ENCODE results near the gene SEMA3G.

Gene SEMA3G

GRCh38 chr3:52422669-52423068 is 22.2 kb downstream of the SEMA3G start:
- no peak overlapping the region for H3K4me3 ChIP-seq (ENCODE audit: low read depth in 1 of 2, low read length in 2 of 2)

GRCh38 chr3:52420388-52420787 is 24.5 kb downstream of the SEMA3G start:
- Histone ChIP-seq H3K4me1 (ENCODE audit: control insufficient read depth in 1 of 2, insufficient read depth in 2 of 2, low read length in 2 of 2) (no peaks in the 10 kb centered on the region), H3K9me3 (ENCODE audit: control insufficient read depth in 1 of 2, low read length in 2 of 2) (no peaks in the 10 kb centered on the region), H3K4me3 (ENCODE audit: low read depth in 1 of 2, low read length in 2 of 2) (no peak overlapping the region), H3K27me3 (ENCODE audit: low read depth, low read length) (no peaks in the 10 kb centered on the region), H3K27ac (ENCODE audit: low read length) (no peak overlapping the region), H3K36me3 (ENCODE audit: control insufficient read depth in 1 of 2, insufficient read depth in 2 of 2, low read length in 2 of 2) (peaks cover 3 to 4% of the 10 kb centered on the region in 2 donors)

More at GRCh38 chr3:52422669-52423068, 22.2 kb downstream of the SEMA3G start:
- no peak overlapping the region for H3K27ac ChIP-seq (ENCODE audit: low read length)
- H3K36me3 ChIP-seq (ENCODE audit: control insufficient read depth in 1 of 2, insufficient read depth in 2 of 2, low read length in 2 of 2), result peaks cover 3 to 4% of the 10 kb centered on the region in 2 donors
- no peaks in the 10 kb centered on the region for H3K9me3 ChIP-seq (ENCODE audit: control insufficient read depth in 1 of 2, low read length in 2 of 2)
- H3K27me3 ChIP-seq (ENCODE audit: low read depth, low read length), result no peaks in the 10 kb centered on the region
- H3K4me1 ChIP-seq (ENCODE audit: control insufficient read depth in 1 of 2, insufficient read depth in 2 of 2, low read length in 2 of 2), result no peaks in the 10 kb centered on the region

- Histone ChIP-seq H3K27me3 (ENCODE audit: low read depth, low read length) (no peaks in the 10 kb centered on the region), H3K36me3 (ENCODE audit: control insufficient read depth in 1 of 2, insufficient read depth in 2 of 2, low read length in 2 of 2) (peaks cover 1 to 4% of the 10 kb centered on the region in 2 donors), H3K27ac (ENCODE audit: low read length) (no peak overlapping the region), H3K9me3 (ENCODE audit: control insufficient read depth in 1 of 2, low read length in 2 of 2) (no peaks in the 10 kb centered on the region), H3K4me1 (ENCODE audit: control insufficient read depth in 1 of 2, insufficient read depth in 2 of 2, low read length in 2 of 2) (peaks cover 4 to 22% of the 10 kb centered on the region in 2 donors), H3K4me3 (ENCODE audit: low read depth in 1 of 2, low read length in 2 of 2) (no peak overlapping the region)
Measured at GRCh38 chr3:52415800-52416199, 29.1 kb downstream of the SEMA3G start.

- H3K9me3 ChIP-seq (ENCODE audit: control insufficient read depth in 1 of 2, low read length in 2 of 2), result no peaks in the 10 kb centered on the region
- no peaks in the 10 kb centered on the region for H3K27me3 ChIP-seq (ENCODE audit: low read depth, low read length)
- peak overlapping the region; percentile 78 for H3K27ac ChIP-seq (ENCODE audit: low read length)
- no peak overlapping the region for H3K4me3 ChIP-seq (ENCODE audit: low read depth in 1 of 2, low read length in 2 of 2)
- peaks cover 39 to 45% of the 10 kb centered on the region in 2 donors for H3K36me3 ChIP-seq (ENCODE audit: control insufficient read depth in 1 of 2, insufficient read depth in 2 of 2, low read length in 2 of 2)
- peaks cover 11 to 47% of the 10 kb centered on the region in 2 donors for H3K4me1 ChIP-seq (ENCODE audit: control insufficient read depth in 1 of 2, insufficient read depth in 2 of 2, low read length in 2 of 2)
Measured at GRCh38 chr3:52408466-52408865, 36.4 kb downstream of the SEMA3G start.

GRCh38 chr3:52407779-52408178 is 37.1 kb downstream of the SEMA3G start:
- H3K36me3 ChIP-seq (ENCODE audit: control insufficient read depth in 1 of 2, insufficient read depth in 2 of 2, low read length in 2 of 2), result peaks cover 46 to 52% of the 10 kb centered on the region in 2 donors
- H3K27ac ChIP-seq (ENCODE audit: low read length), result no peak overlapping the region
- peaks cover 11 to 42% of the 10 kb centered on the region in 2 donors for H3K4me1 ChIP-seq (ENCODE audit: control insufficient read depth in 1 of 2, insufficient read depth in 2 of 2, low read length in 2 of 2)
- no peak overlapping the region for H3K4me3 ChIP-seq (ENCODE audit: low read depth in 1 of 2, low read length in 2 of 2)
- H3K9me3 ChIP-seq (ENCODE audit: control insufficient read depth in 1 of 2, low read length in 2 of 2), result no peaks in the 10 kb centered on the region
- no peaks in the 10 kb centered on the region for H3K27me3 ChIP-seq (ENCODE audit: low read depth, low read length)

GRCh38 chr3:52406791-52407510 is 38.0 kb downstream of the SEMA3G start:
- no peaks in the 10 kb centered on the region for H3K27me3 ChIP-seq (ENCODE audit: low read depth, low read length)
- H3K27ac ChIP-seq (ENCODE audit: low read length), result no peak overlapping the region
- peaks cover 6 to 34% of the 10 kb centered on the region in 2 donors for H3K4me1 ChIP-seq (ENCODE audit: control insufficient read depth in 1 of 2, insufficient read depth in 2 of 2, low read length in 2 of 2)
- no peaks in the 10 kb centered on the region for H3K9me3 ChIP-seq (ENCODE audit: control insufficient read depth in 1 of 2, low read length in 2 of 2)
- H3K4me3 ChIP-seq (ENCODE audit: low read depth in 1 of 2, low read length in 2 of 2), result no peak overlapping the region
- H3K36me3 ChIP-seq (ENCODE audit: control insufficient read depth in 1 of 2, insufficient read depth in 2 of 2, low read length in 2 of 2), result peaks cover 54 to 60% of the 10 kb centered on the region in 2 donors

GRCh38 chr3:52406231-52406661 is 38.7 kb downstream of the SEMA3G start:
- Histone ChIP-seq H3K27ac (ENCODE audit: low read length) (no peak overlapping the region), H3K4me3 (ENCODE audit: low read depth in 1 of 2, low read length in 2 of 2) (no peak overlapping the region), H3K27me3 (ENCODE audit: low read depth, low read length) (no peaks in the 10 kb centered on the region), H3K9me3 (ENCODE audit: control insufficient read depth in 1 of 2, low read length in 2 of 2) (no peaks in the 10 kb centered on the region), H3K4me1 (ENCODE audit: control insufficient read depth in 1 of 2, insufficient read depth in 2 of 2, low read length in 2 of 2) (peaks cover 6 to 27% of the 10 kb centered on the region in 2 donors), H3K36me3 (ENCODE audit: control insufficient read depth in 1 of 2, insufficient read depth in 2 of 2, low read length in 2 of 2) (peaks cover 61 to 67% of the 10 kb centered on the region in 2 donors)

GRCh38 chr3:52405601-52406110 is 39.2 kb downstream of the SEMA3G start:
- Histone ChIP-seq H3K27ac (ENCODE audit: low read length) (no peak overlapping the region), H3K36me3 (ENCODE audit: control insufficient read depth in 1 of 2, insufficient read depth in 2 of 2, low read length in 2 of 2) (peaks cover 67 to 73% of the 10 kb centered on the region in 2 donors), H3K4me1 (ENCODE audit: control insufficient read depth in 1 of 2, insufficient read depth in 2 of 2, low read length in 2 of 2) (peaks cover 6 to 25% of the 10 kb centered on the region in 2 donors), H3K9me3 (ENCODE audit: control insufficient read depth in 1 of 2, low read length in 2 of 2) (no peaks in the 10 kb centered on the region), H3K27me3 (ENCODE audit: low read depth, low read length) (no peaks in the 10 kb centered on the region), H3K4me3 (ENCODE audit: low read depth in 1 of 2, low read length in 2 of 2) (no peak overlapping the region)

GRCh38 chr3:52405066-52405465 is 39.8 kb downstream of the SEMA3G start:
- H3K4me1 ChIP-seq (ENCODE audit: control insufficient read depth in 1 of 2, insufficient read depth in 2 of 2, low read length in 2 of 2), result peaks cover 6 to 25% of the 10 kb centered on the region in 2 donors
- H3K36me3 ChIP-seq (ENCODE audit: control insufficient read depth in 1 of 2, insufficient read depth in 2 of 2, low read length in 2 of 2), result peaks cover 71 to 75% of the 10 kb centered on the region in 2 donors
- H3K27me3 ChIP-seq (ENCODE audit: low read depth, low read length), result no peaks in the 10 kb centered on the region

GRCh38 chr3:52404391-52404790 is 40.5 kb downstream of the SEMA3G start:
- no peaks in the 10 kb centered on the region for H3K9me3 ChIP-seq (ENCODE audit: control insufficient read depth in 1 of 2, low read length in 2 of 2)
- no peak overlapping the region for H3K4me3 ChIP-seq (ENCODE audit: low read depth in 1 of 2, low read length in 2 of 2)
- H3K27ac ChIP-seq (ENCODE audit: low read length), result no peak overlapping the region
- H3K36me3 ChIP-seq (ENCODE audit: control insufficient read depth in 1 of 2, insufficient read depth in 2 of 2, low read length in 2 of 2), result peaks cover 72 to 75% of the 10 kb centered on the region in 2 donors
- no peaks in the 10 kb centered on the region for H3K27me3 ChIP-seq (ENCODE audit: low read depth, low read length)
- H3K4me1 ChIP-seq (ENCODE audit: control insufficient read depth in 1 of 2, insufficient read depth in 2 of 2, low read length in 2 of 2), result peaks cover 6 to 25% of the 10 kb centered on the region in 2 donors

More at GRCh38 chr3:52405066-52405465, 39.8 kb downstream of the SEMA3G start:
- H3K27ac ChIP-seq (ENCODE audit: low read length), result no peak overlapping the region
- no peaks in the 10 kb centered on the region for H3K9me3 ChIP-seq (ENCODE audit: control insufficient read depth in 1 of 2, low read length in 2 of 2)
- no peak overlapping the region for H3K4me3 ChIP-seq (ENCODE audit: low read depth in 1 of 2, low read length in 2 of 2)

- peaks cover 4 to 21% of the 10 kb centered on the region in 2 donors for H3K4me1 ChIP-seq (ENCODE audit: control insufficient read depth in 1 of 2, insufficient read depth in 2 of 2, low read length in 2 of 2)
- no peak overlapping the region for H3K27ac ChIP-seq (ENCODE audit: low read length)
- no peaks in the 10 kb centered on the region for H3K27me3 ChIP-seq (ENCODE audit: low read depth, low read length)
- no peak overlapping the region for H3K4me3 ChIP-seq (ENCODE audit: low read depth in 1 of 2, low read length in 2 of 2)
- H3K9me3 ChIP-seq (ENCODE audit: control insufficient read depth in 1 of 2, low read length in 2 of 2), result no peaks in the 10 kb centered on the region
- H3K36me3 ChIP-seq (ENCODE audit: control insufficient read depth in 1 of 2, insufficient read depth in 2 of 2, low read length in 2 of 2), result peaks cover 72 to 75% of the 10 kb centered on the region in 2 donors
Measured at GRCh38 chr3:52403955-52404354, 40.9 kb downstream of the SEMA3G start.

Measured in muscle layer of duodenum (tissue), 2 donors.